GM12878 (cell line): ENCODE data around the gene RPGRIP1L. TPM values are rescaled to one million over a fixed set of nuclear protein-coding genes. Genes with fewer than 3 reads are reported as not detected.

ENCODE experiments used
- ATAC-seq: fragments of 200-7000 bp; cut with Tn5 transposase; 3 replicates; pipeline ENCODE4 v1.9.1; 2020; ENCODE audit warnings: mild to moderate bottlenecking, moderate library complexity
- BruUV-seq: library from RNA; stranded (reverse); fragments of 400-500 nt; replicated peaks from 2 replicates; lab custom pipeline; 2021; lab: Mats Ljungman, UMichigan
- CTCF ChIA-PET: fragments of 300-600 bp; sonication (Branson Sonifier 250); formaldehyde crosslinking; extraction: SDS; loops from one replicate; lab custom pipeline; 2021; ENCODE audit warnings: inconsistent platforms; lab: Yijun Ruan, JAX
- POLR2A ChIA-PET: fragments of 350-600 bp; formaldehyde crosslinking; extraction: SDS; loops from one replicate; lab custom pipeline; 2021; ENCODE audit warnings: inconsistent platforms; lab: Charles Lee
- RAD21 ChIA-PET: fragments of 300-600 bp; sonication (Branson Sonifier 250); formaldehyde crosslinking; loops from one replicate; lab custom pipeline; 2023; ENCODE audit warnings: antibody characterized with exemption; ENCODE audit not compliant: unreplicated experiment; lab: Charles Lee
- SMC1A ChIA-PET: fragments of 300-600 bp; sonication (Branson Sonifier 250); formaldehyde crosslinking; loops from one replicate; lab custom pipeline; 2023; ENCODE audit not compliant: unreplicated experiment, uncharacterized antibody; lab: Charles Lee
- DNase-seq: peaks from one replicate; pipeline ENCODE4 v3.0.0-alpha.2; 2011; ENCODE audit warnings: low read depth, low spot score
- FAIRE-seq: peaks from 3 replicates; lab custom pipeline; 2011; peaks lifted over from hg19 to GRCh38; lab: Jason Lieb, UNC
- H2AFZ ChIP-seq: 2 replicates; pipeline ENCODE4 v1.6.0; 2011; ENCODE audit warnings: low read depth, low read length, control low read depth; ENCODE audit not compliant: control insufficient read depth
- H3K27ac ChIP-seq: 2 replicates; pipeline ENCODE4 v1.5.1; 2011; ENCODE audit warnings: control low read depth; ENCODE audit not compliant: control insufficient read depth, insufficient read depth
- H3K27me3 ChIP-seq, 2 experiments: replicated peaks in 1 of 2; 2 replicates each; pipeline versions ENCODE4 v1.6.0 to v1.6.1; 2011; ENCODE audit warnings: low read length in 1 of 2; ENCODE audit not compliant: control insufficient read depth in 2 of 2, insufficient read depth in 2 of 2
- H3K36me3 ChIP-seq, 2 experiments: 2 replicates each; pipeline ENCODE4 v1.5.1; 2011; ENCODE audit warnings: low read length in 1 of 2; ENCODE audit not compliant: control insufficient read depth in 2 of 2, insufficient read depth in 2 of 2
- H3K4me1 ChIP-seq: 2 replicates; pipeline ENCODE4 v1.6.1; 2011; ENCODE audit warnings: mild to moderate bottlenecking, low read length, moderate library complexity, mixed read lengths; ENCODE audit not compliant: control insufficient read depth, insufficient read depth
- H3K4me2 ChIP-seq: 2 replicates; pipeline ENCODE4 v1.6.0; 2011; ENCODE audit warnings: control low read depth; ENCODE audit not compliant: control insufficient read depth, insufficient read depth
- H3K4me3 ChIP-seq: fragments of 200-600 bp; sonication (generic); 2 replicates; pipeline ENCODE4 v1.5.1; 2016
- H3K79me2 ChIP-seq: 2 replicates; pipeline ENCODE4 v1.6.0; 2011; ENCODE audit warnings: low read length; ENCODE audit not compliant: control insufficient read depth, insufficient read depth
- H3K9ac ChIP-seq: 2 replicates; pipeline ENCODE4 v1.8.0; 2011; ENCODE audit warnings: low read length, control low read depth, mixed read lengths; ENCODE audit not compliant: control insufficient read depth, insufficient read depth
- H3K9me3 ChIP-seq: replicated peaks from 3 replicates; pipeline ENCODE4 v1.5.1; 2011; ENCODE audit warnings: mild to moderate bottlenecking, low read length; ENCODE audit not compliant: control insufficient read depth, insufficient read depth
- H4K20me1 ChIP-seq: 2 replicates; pipeline ENCODE4 v1.6.0; 2011; ENCODE audit not compliant: control insufficient read depth, insufficient read depth
- EZH2 ChIP-seq: IDR thresholded peaks from 2 replicates; pipeline ENCODE4 v1.6.1; 2012; ENCODE audit warnings: low read depth, mild to moderate bottlenecking, control low read depth, inconsistent platforms, low read length, borderline replicate concordance; ENCODE audit not compliant: control insufficient read depth
- IRF4 ChIP-seq: IDR thresholded peaks from 2 replicates; pipeline ENCODE4 v1.6.1; 2011; ENCODE audit warnings: low read depth, low read length
- JUNB ChIP-seq: IDR thresholded peaks from 2 replicates; pipeline ENCODE4 v1.6.1; 2016; ENCODE audit warnings: antibody characterized with exemption, mild to moderate bottlenecking
- RB1 ChIP-seq: fragments of 450-650 bp; formaldehyde crosslinking; IDR thresholded peaks from 2 replicates; pipeline ENCODE4 v1.6.1; 2017; ENCODE audit warnings: mild to moderate bottlenecking, borderline replicate concordance
- RUNX3 ChIP-seq: IDR thresholded peaks from 2 replicates; pipeline ENCODE4 v1.6.1; 2012; ENCODE audit warnings: low read length, inconsistent platforms
- ZNF622 ChIP-seq: fragments of 450-650 bp; IDR thresholded peaks from 2 replicates; pipeline ENCODE4 v1.6.1; 2017; ENCODE audit warnings: mild to moderate bottlenecking, inconsistent platforms
- WGBS: methylation state at CpG from one replicate; pipeline ENCODE4 v1.1.6; 2016; ENCODE audit warnings: low lambda C conversion rate; ENCODE audit not compliant: insufficient replicate concordance, insufficient coverage; ENCODE audit errors: missing lambda C conversion rate; 5-methylcytosine and 5-hydroxymethylcytosine counted together
- in situ Hi-C: fragments of 300-500 bp; cut with MboI; formaldehyde crosslinking; loops from 9 replicates; pipeline ENCODE4 v1.14.3; 2018; ENCODE audit warnings: mixed read lengths
- intact Hi-C: fragments of 100-400 bp; cut with micrococcal nuclease; formaldehyde crosslinking; loops from one replicate; pipeline ENCODE4 v1.14.2; 2022; ENCODE audit not compliant: unreplicated experiment
- polyA plus RNA-seq, 11 experiments: library from polyadenylated mRNA; depleted of rRNA in 4 of 11; unstranded in 6 of 11; stranded (reverse) in 5 of 11; fragments of >200 nt; fragmentation: Nextera tagmentation in 4 of 11; fragmentation: Illumina TruSeq in 1 of 11; extraction: Ambion mirVana in 4 of 11; extraction: Trizol in 1 of 11; gene quantifications; 1 replicate in 1 of 11; 2 replicates in 10 of 11; pipeline versions ENCODE4 v1.2.1 to v1.2.3, GENCODE V29; 2011 to 2016; ENCODE audit warnings: inconsistent platforms in 2 of 11, missing spikeins in 2 of 11, low read depth in 1 of 11
- total RNA-seq, 4 experiments: library from RNA; depleted of rRNA in 3 of 4; stranded (reverse); fragments of >200 nt in 3 of 4; fragmentation: Illumina TruSeq in 1 of 4; extraction: Trizol in 1 of 4; gene quantifications; 2 replicates each; pipeline versions ENCODE4 v1.2.1 to v1.2.3, GENCODE V29; 2013 to 2021
- TF ChIP-seq, protein P1 (sequence below): fragments of 150-350 bp; IDR thresholded peaks from 2 replicates; pipeline ENCODE4 v1.6.1; 2014; ENCODE audit warnings: mild to moderate bottlenecking, low read depth, low read length
- TF ChIP-seq, protein P2 (sequence below): fragments of 450-650 bp; IDR thresholded peaks from 2 replicates; pipeline ENCODE4 v1.6.1; 2018; ENCODE audit warnings: borderline replicate concordance, mild to moderate bottlenecking; ENCODE audit not compliant: partially characterized antibody
- TF ChIP-seq, protein P3 (sequence below): fragments of 450-650 bp; IDR thresholded peaks from 2 replicates; pipeline ENCODE4 v1.6.1; 2014; ENCODE audit warnings: mild to moderate bottlenecking
- TF ChIP-seq, protein P4 (sequence below): IDR thresholded peaks from 2 replicates; pipeline ENCODE4 v1.6.1; 2012; ENCODE audit warnings: low read length, inconsistent platforms

RPGRIP1L gene
- total and polyA plus RNA-seq, 10 of the 15 experiments (the other 5 are each of a cell fraction or from before 2014, with no cell fraction given), result 3.5 to 9.6 (median 4.4) TPM

DNA sequence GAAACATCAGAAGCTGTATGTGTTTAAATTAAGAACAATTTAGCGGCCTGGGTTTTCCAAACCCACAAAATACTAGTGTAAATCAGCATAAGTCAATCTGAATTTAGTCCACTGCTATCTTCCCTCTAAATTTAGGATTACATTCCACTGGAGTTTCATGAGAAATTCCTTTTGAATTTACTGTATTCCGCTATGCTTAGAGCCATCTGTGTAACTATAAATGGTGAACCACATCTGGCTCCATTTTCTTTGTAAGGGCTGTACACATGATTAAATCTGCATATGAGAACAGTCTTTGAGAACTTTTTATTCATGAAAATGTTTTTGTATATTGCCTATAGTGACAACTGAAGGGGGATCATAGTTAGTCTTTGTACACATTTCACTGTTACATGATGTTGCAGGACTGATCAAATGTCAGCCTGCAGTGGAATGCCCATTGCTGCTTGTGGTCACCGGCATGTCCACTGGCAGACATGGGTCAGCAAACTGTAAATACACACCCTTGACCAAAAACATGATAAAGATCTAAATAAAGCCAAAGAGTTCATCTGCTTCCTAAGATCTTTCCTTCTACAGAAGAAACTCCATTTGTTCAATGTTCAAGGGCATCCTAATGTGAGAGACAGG, 36.8 kb downstream of the RPGRIP1L start (continued):
- TF ChIP-seq, protein P1, sequence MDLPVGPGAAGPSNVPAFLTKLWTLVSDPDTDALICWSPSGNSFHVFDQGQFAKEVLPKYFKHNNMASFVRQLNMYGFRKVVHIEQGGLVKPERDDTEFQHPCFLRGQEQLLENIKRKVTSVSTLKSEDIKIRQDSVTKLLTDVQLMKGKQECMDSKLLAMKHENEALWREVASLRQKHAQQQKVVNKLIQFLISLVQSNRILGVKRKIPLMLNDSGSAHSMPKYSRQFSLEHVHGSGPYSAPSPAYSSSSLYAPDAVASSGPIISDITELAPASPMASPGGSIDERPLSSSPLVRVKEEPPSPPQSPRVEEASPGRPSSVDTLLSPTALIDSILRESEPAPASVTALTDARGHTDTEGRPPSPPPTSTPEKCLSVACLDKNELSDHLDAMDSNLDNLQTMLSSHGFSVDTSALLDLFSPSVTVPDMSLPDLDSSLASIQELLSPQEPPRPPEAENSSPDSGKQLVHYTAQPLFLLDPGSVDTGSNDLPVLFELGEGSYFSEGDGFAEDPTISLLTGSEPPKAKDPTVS, result no peak
- TF ChIP-seq, protein P2, sequence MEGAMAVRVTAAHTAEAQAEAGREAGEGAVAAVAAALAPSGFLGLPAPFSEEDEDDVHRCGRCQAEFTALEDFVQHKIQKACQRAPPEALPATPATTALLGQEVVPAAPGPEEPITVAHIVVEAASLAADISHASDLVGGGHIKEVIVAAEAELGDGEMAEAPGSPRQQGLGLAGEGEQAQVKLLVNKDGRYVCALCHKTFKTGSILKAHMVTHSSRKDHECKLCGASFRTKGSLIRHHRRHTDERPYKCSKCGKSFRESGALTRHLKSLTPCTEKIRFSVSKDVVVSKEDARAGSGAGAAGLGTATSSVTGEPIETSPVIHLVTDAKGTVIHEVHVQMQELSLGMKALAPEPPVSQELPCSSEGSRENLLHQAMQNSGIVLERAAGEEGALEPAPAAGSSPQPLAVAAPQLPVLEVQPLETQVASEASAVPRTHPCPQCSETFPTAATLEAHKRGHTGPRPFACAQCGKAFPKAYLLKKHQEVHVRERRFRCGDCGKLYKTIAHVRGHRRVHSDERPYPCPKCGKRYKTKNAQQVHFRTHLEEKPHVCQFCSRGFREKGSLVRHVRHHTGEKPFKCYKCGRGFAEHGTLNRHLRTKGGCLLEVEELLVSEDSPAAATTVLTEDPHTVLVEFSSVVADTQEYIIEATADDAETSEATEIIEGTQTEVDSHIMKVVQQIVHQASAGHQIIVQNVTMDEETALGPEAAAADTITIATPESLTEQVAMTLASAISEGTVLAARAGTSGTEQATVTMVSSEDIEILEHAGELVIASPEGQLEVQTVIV, result no peak
- TF ChIP-seq, protein P3, sequence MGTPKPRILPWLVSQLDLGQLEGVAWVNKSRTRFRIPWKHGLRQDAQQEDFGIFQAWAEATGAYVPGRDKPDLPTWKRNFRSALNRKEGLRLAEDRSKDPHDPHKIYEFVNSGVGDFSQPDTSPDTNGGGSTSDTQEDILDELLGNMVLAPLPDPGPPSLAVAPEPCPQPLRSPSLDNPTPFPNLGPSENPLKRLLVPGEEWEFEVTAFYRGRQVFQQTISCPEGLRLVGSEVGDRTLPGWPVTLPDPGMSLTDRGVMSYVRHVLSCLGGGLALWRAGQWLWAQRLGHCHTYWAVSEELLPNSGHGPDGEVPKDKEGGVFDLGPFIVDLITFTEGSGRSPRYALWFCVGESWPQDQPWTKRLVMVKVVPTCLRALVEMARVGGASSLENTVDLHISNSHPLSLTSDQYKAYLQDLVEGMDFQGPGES, result no peak
- TF ChIP-seq ZNF622, result no peak

DNA sequence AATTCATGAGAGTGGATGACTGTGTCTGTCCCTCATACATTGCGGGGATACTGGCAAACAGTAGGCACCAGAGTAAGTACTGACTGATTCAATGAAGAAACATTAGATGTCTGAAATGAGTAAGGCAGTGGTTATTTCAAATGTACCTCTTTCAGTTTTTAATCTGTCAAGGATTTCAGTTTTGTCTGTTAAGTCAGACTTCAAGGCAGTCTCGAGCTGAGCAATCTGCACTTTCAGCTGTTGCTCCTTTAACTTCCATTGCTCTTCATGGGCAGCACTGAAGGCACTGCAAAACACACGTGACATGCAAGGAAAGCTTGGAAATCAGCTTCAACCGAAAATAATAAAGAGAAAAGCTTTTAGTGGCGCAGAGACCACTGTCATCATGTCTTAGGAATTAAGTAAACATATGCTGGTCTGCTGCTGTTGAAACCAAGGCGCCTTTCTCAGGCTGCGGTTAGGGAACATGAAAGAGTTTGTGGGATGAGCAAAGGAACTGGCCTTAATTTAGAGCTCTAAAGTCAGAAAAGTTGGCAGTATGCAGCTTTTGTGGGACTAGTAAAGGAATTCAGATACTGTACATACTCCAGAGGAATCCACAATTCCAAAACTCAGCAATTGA, 38.8 kb downstream of the RPGRIP1L start:
- peak; percentile 70 for ATAC-seq
- TF ChIP-seq, protein P4, sequence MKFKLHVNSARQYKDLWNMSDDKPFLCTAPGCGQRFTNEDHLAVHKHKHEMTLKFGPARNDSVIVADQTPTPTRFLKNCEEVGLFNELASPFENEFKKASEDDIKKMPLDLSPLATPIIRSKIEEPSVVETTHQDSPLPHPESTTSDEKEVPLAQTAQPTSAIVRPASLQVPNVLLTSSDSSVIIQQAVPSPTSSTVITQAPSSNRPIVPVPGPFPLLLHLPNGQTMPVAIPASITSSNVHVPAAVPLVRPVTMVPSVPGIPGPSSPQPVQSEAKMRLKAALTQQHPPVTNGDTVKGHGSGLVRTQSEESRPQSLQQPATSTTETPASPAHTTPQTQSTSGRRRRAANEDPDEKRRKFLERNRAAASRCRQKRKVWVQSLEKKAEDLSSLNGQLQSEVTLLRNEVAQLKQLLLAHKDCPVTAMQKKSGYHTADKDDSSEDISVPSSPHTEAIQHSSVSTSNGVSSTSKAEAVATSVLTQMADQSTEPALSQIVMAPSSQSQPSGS, result 0 out of 2 replicates have a peak, but pooled peaks have one; percentile 11
- TF ChIP-seq RB1 (no peak), EZH2 (no peak), JUNB (peak; percentile 65), RUNX3 (peak; percentile 28; the same call in 1 of the 2 replicates), IRF4 (0 out of 2 replicates have a peak, but pooled peaks have one; percentile 23)
- TF ChIP-seq, all 136 proteins: peak for 4
- DNase-seq (peak; percentile 19), FAIRE-seq (peak; percentile 78)
- BruUV-seq, result no TSS peak
- CTCF ChIA-PET, result interaction anchor here (0.7 kb wide), 1 partner anchor 89 kb away, joined by 3 read pairs; no protein-coding TSS in a partner anchor
- 2% methylated on average over 7 of the region's 7 CpGs for WGBS
- Histone ChIP-seq H3K9me3 (no peaks in the 10 kb centered on the region), H3K4me1 (peaks cover 8% of the 10 kb centered on the region; the same call in 1 of the 2 replicates), H3K4me3 (no peak overlapping the region), H3K4me2 (peak overlapping the region; percentile 5; the same call in 1 of the 2 replicates), H2AFZ (no peak overlapping the region), H3K79me2 (no peaks in the 10 kb centered on the region), H3K27me3 (no peaks in the 10 kb centered on the region), H3K27ac (no peak overlapping the region), H3K9ac (no peak overlapping the region), H4K20me1 (no peaks in the 10 kb centered on the region), H3K36me3 (no peaks in the 10 kb centered on the region)
- in situ Hi-C loops (no loop called here), intact Hi-C loops (no loop called here)
- SMC1A ChIA-PET, result interaction anchor here (0.7 to 1.1 kb wide), 2 partner anchors 13 to 115 kb away, joined by 3 read pairs; no protein-coding TSS in a partner anchor
- POLR2A ChIA-PET, result no interaction called here
- RAD21 ChIA-PET, result no interaction called here
